IPS-18c (cell line): ENCODE measurements around the gene KRT76.

ENCODE experiments used
- H3K4me3 ChIP-seq: 2 replicates; pipeline ENCODE4 v1.7.0; 2013; ENCODE audit warnings: low read depth, mild to moderate bottlenecking, low read length, moderate library complexity; ENCODE audit not compliant: insufficient read depth
- H3K9me3 ChIP-seq: one replicate; pipeline ENCODE4 v1.6.1; 2013; ENCODE audit warnings: mild to moderate bottlenecking, low read length, moderate library complexity; ENCODE audit not compliant: control insufficient read depth, insufficient read depth

Gene KRT76

DNA sequence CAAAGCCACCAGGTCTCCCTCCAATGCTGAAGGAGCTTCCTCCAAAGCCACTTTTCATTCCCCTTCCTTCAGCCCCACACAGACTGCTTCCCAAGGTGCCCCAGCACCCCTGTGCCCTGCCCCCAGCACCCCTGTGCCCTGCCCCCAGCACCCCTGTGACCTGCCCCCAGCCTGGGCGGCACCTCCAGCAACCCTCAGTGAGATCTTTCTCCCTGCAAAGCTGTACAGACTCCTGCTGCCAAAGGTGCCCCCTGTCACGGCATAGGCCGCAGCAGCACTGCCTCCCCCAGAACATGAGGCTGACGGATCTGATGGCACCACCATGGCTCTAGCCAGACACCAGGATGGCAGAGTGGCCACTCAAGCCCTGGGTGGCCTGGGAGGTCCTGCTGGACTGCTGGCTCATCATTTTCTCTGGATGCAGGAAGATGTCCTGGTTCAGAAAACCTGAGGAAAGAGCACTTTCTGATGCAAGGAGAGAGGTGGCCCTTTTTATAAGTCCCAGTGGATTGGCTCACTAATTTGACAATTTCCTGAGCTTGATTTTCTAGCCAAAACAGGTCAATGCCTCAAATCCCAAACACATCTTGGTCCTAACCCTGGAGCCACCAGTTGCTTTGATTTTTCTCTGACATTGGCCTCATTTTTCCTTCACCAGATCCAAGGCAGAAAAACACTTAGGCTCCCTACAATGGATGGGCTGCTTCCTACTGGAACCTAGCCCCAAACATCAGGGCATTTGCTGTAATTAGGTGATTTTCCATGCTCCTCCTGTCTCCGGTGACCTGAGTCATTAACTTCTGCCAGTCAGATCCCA lies 41.1 kb downstream of the KRT76 start:
- peaks cover 2% of the 10 kb centered on the region for H3K9me3 ChIP-seq
- no peak overlapping the region for H3K4me3 ChIP-seq

DNA sequence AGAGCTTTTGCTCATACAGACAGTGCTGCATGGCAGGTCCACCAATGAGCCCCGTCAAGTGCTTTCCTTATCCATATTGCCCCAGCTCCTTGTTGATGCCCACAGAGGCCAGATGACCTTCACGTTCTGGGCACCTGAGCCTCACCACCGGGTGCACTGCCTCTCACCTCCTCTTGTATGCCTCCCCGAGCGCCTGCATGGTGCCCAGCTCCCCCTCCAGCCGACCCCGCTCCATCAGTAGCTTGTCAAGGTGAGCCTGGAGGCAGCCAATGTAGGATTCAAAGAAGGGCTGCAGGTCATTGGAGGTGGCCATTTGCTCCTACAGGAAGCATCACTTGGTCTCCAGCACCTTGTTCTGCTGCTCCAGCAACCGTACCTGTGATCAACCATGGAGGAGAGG lies 42.0 kb downstream of the KRT76 start:
- H3K4me3 ChIP-seq: no peak overlapping the region

DNA sequence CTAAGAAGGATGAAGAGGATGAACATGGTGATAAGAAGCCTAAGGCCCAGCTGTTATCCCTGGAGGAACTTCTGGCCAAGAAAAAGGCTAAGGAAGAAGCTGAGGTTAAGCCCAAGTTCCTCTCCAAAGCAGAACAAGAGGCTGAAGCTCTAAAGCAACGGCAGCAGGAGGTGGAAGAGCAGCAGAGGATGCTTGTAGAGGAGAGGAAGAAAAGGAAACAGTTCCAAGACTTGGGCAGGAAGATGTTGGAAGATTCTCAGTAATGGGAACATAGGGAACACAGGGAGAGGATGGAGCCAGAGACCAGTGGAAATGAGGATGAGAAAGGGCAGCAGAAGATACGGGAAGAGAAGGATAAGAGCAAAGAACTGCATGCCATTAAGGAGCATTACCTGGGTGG lies 46.4 kb downstream of the KRT76 start:
- Histone ChIP-seq H3K4me3 (no peak overlapping the region), H3K9me3 (no peaks in the 10 kb centered on the region)

More for the DNA sequence above, 42.0 kb downstream of the KRT76 start:
- peaks cover 2% of the 10 kb centered on the region for H3K9me3 ChIP-seq

DNA sequence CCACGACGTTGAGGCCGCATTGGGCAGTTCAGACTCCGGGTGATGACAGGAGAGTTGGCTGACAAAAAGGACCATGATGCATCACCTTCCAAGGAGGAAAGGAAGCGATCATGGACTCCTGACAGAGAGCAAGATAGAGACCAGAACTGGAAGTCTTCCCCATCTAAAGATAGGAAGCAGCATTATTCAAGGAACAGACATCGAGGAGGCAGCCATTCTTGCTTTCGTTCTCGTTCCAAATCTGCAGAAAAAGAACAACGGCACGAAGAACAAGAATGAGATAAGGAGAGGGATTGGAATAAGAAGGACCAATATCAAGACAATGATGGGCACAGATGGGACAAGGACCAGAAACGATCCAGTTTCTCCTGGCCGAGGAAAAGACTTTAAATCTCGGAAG lies 46.8 kb downstream of the KRT76 start:
- H3K4me3 ChIP-seq: no peak overlapping the region
- no peaks in the 10 kb centered on the region for H3K9me3 ChIP-seq

DNA sequence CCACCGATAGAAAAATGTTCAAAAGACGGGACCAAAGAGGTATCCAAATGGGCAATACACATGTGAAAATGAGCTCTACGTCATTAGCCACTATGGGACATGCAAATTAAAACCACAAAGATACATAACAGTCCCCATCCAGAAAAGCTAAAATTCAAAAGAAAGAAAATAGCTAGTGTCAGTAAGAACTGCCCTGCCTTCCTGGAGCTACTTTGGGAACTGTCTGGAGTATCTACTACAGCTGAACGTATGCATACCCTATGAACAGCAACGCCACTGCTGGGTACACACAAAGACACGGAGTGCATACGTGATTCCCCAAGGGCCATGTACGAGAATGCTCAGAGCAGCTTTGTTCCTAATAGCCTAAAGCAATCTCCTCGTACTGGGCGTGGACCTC lies 48.0 kb downstream of the KRT76 start:
- no peaks in the 10 kb centered on the region for H3K9me3 ChIP-seq
- no peak overlapping the region for H3K4me3 ChIP-seq

DNA sequence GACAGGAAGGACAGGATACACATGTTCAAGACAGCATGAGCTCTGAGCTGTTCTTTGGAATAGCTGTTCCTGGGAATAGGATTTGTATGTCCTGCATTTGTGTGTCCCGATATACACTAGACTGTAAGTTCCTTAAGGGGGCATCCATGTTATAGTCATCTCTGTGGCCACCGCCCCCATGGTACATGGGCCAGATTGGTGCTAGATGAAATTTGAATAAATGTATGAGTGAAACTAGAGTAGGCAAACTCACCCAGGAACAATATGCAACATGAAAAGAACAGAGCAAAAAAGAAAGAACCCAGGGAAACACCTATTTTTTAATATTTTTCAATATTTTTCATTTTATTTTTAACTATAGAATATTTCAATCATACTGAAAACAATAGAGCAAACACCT lies 48.8 kb downstream of the KRT76 start:
- Histone ChIP-seq H3K4me3 (no peak overlapping the region), H3K9me3 (no peaks in the 10 kb centered on the region)

DNA sequence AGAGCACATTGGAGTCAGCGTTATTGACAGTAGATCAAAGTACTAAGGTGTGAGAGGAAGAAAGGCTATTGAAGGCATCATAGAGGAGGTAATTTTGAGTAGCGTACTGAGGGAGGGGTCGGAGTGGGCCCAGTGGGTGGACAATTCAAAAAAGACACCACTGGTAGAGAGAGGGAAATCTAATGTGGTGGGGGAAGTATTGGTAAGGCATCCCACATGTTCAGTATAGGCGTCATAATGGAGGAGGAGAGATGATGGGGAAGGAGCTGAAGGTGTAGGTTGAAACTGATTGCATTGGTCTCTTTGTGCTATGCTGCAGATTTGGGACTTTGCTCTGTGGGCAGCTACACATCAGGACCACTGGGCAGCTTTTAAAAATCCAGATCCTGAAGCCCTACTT lies 50.1 kb downstream of the KRT76 start:
- H3K9me3 ChIP-seq: no peaks in the 10 kb centered on the region
- H3K4me3 ChIP-seq: no peak overlapping the region

DNA sequence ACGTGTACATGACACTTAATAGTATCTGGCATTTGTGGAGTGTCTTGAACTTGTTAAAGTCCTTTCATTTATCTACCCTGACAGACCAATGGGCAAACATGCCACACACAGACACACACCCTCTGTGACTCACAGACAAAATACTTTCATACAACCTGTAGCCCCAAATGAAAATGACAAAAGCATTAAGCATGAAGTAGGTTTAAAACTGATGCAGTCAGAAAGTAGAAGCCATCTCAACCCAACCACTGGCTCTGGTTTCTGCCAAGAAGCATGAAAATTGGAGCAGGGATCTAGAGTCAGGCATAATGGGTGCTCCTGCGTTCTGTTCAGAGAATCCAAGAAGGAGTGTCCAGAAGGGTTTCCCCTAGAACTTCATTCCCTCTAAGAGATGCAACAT lies 50.7 kb downstream of the KRT76 start:
- H3K4me3 ChIP-seq: no peak overlapping the region
- no peaks in the 10 kb centered on the region for H3K9me3 ChIP-seq

DNA sequence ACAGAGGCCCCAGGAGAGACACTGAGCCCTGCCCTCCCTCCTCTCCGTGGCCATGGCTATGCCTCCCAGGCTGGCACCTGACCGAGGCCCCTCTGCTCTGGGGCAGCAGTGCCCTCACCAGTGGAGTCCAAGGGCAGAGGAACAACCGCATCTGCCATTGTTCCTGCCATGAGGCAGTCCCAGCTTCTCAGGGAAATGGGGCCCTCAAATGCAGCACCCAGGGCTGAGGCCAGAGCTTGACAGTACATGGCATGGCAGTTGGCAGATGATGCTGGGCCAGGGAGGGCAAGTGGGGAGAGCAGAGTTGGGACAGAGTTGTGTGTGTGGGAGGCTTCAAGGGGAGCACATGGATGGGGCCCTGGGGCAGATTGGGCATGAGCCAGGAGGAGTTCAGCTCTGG lies 52.8 kb downstream of the KRT76 start:
- Histone ChIP-seq H3K4me3 (no peak overlapping the region), H3K9me3 (no peaks in the 10 kb centered on the region)

DNA sequence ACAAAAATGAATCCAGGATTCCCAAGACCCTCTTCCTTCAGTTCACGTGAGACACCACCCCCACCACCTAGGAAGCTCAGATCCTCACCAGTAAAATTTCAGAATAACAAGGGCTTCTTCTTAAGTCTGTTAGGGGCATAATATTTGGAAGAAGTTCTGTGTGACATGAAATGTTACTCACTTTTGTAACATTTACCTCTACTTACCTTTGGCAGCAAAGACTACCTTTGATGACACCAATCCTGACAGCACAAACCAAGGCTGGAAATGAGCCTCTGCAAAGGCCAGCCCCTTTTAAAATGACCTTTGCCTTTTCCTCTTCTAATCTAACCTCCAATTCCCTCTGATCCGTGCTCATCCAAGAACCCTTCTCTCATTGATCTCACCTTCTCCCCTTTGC lies 54.5 kb downstream of the KRT76 start:
- Histone ChIP-seq H3K9me3 (no peaks in the 10 kb centered on the region), H3K4me3 (no peak overlapping the region)

DNA sequence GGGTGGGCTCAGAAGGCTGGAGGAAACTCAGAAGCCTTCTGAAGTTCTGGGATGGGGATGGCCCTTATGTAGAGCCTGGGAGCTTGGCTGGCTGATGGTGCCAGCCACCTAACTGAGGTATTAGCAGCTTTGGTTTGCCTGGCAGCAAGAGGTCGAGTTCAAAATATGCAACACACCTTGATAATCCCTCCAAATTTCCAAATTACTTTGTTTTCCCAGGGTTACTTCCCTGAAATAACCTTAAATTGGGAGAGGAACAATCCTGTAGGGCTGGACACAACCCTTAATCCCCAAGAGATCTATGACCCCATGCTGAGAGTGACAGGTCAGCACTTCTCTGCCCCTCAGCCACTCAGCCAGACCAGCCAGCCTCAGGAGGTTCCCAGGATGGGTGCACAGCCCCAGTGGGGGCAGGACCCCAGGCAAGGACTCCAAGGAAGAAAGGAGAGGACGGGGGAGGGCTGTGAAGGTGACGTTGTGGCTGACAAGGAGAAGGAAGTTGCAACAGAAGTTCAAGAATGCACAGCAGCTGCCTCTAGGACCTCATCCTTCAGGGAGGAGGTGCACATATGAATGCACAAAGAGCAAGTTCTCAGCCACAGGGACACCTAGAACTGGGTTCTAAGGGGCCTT lies 55.2 kb downstream of the KRT76 start:
- H3K9me3 ChIP-seq: no peaks in the 10 kb centered on the region
- no peak overlapping the region for H3K4me3 ChIP-seq

DNA sequence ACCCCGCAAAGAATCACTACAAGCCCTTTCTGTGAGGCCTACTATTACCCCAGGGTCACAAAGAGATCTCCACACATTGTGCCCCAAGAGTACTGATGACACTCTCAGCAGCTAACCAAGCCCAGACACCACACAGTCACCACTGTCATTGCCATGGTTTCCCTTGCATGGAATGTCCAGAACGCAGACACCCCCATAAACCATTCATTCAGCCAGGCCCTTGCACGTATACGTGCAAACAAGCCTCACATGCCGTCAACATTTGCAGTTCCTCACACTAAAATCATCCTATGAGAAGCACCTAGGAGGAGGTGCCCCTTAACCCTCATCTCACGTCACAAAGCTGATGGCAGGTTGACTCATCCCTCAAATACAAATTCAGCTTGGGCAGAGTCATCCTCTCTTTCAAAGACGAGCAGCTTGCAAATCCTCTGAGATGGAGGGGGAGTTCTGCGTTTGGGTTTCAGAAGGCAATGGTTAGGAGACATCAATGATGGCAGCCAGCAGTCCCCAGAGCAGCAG lies 56.7 kb downstream of the KRT76 start:
- H3K4me3 ChIP-seq: no peak overlapping the region

More for the DNA sequence above, 56.7 kb downstream of the KRT76 start:
- no peaks in the 10 kb centered on the region for H3K9me3 ChIP-seq
